AG09309 (cell line): ENCODE data around the gene DVL1.
A peak's percentile ranks its signal among the peaks of the same experiment; 100 is the strongest.

Source experiments
- DNase-seq: peaks from one replicate; pipeline ENCODE4 v3.0.0-alpha.2; 2010; ENCODE audit warnings: low read depth
- H3K4me3 ChIP-seq: 2 replicates; pipeline ENCODE4 v1.5.1; 2011; ENCODE audit warnings: mild to moderate bottlenecking, low read depth, low read length, moderate library complexity; ENCODE audit not compliant: control insufficient read depth
- CTCF ChIP-seq: IDR thresholded peaks from 2 replicates; pipeline ENCODE4 v1.5.1; 2011; ENCODE audit warnings: mild to moderate bottlenecking, low read depth, low read length, inconsistent platforms; ENCODE audit not compliant: insufficient read depth, control insufficient read depth; ENCODE audit errors: missing control alignments

Gene DVL1

GRCh38 chr1:1307923-1308755 lies 41.1 kb downstream of the DVL1 start, which contains the start of the genes ACAP3 and PUSL1:
Gene ACAP3 (minus strand): TSS chr1:1307930. CDS start chr1:1307815, 115 bp downstream.
Gene PUSL1 (plus strand): TSS chr1:1308597. CDS start chr1:1308644, 47 bp downstream.
- no peak for TF ChIP-seq CTCF
- peak within 1 kb of the TSS; percentile 76 for H3K4me3 ChIP-seq
- peak; percentile 71 for DNase-seq

- DNase-seq: no peak
- no peak for TF ChIP-seq CTCF
- H3K4me3 ChIP-seq: peak overlapping the region; percentile 76
Measured at GRCh38 chr1:1307261-1307922, 41.8 kb downstream of the DVL1 start.

- no peak for TF ChIP-seq CTCF
- H3K4me3 ChIP-seq: peak overlapping the region; percentile 76
- DNase-seq: no peak
Measured at GRCh38 chr1:1306661-1307260, 42.5 kb downstream of the DVL1 start.

GRCh38 chr1:1306070-1306660 lies 43.1 kb downstream of the DVL1 start:
- peak overlapping the region; percentile 76 for H3K4me3 ChIP-seq
- TF ChIP-seq CTCF: peak; percentile 48
- DNase-seq: no peak

- DNase-seq: peak; percentile 24
- peak overlapping the region; percentile 76 for H3K4me3 ChIP-seq
- no peak for TF ChIP-seq CTCF
Measured at GRCh38 chr1:1305300-1306069, 43.7 kb downstream of the DVL1 start.
